Measurements from ENCODE around the gene DBN1. TPM values are rescaled to one million over a fixed set of nuclear protein-coding genes. Genes with fewer than 3 reads are reported as not detected.

The DBN1 gene
- total RNA-seq, 6 experiments from 2014 or later = 346 to 394 (median 358) TPM

DNA sequence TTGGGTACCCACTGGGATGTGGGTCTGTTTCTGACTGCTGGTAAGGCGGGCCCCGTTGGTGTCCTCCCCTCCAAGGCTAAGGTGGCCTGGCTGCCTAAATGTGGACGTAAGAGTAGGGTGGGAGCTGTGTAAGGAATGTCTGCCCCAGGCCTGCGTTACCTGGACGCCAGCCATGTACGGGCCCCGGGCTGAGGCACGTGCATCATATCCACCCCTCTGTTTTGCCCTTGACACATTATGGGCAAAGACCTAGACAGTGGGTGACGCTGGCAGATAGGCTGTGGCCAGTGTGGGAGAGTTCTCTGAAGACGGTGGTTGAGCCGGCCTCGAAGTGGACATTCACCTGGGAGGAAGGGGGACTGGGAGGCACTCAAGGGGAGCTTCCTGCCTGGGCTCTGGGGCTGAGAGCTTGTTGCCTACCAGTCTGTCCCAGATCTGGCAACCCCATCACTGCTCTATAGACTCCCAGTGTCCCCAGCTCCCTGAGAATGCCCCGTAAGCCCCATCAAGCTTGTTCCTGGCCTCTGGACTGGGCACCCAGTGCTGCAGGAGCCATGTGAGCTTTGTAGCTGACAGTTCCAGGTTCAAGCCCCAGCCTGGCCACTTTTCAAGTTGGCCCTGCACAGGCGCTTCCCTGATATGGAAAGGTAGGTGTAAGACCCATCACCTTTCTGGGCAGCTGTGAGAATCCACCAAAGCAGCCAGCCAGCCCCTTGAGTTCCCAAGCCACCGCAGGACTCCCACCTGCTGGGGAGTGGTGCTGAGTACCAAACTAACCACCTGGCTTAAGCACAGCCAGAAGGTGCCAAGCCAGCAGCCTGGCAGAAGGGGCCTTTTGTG lies 30.1 kb downstream of the DBN1 start:
- no peak for DNase-seq
- Mint-ChIP-seq H3K27me3 (ENCODE audit: insufficient read depth) (peaks cover 6% of the 10 kb centered on the region), H3K4me1 (ENCODE audit: low read depth) (peaks cover 20% of the 10 kb centered on the region), H3K36me3 (ENCODE audit: low read depth) (peaks cover 8% of the 10 kb centered on the region), H3K4me3 (no peak overlapping the region), H3K27ac (no peak overlapping the region), H3K9me3 (no peaks in the 10 kb centered on the region)
- TF ChIP-seq CTCF (IDR thresholded peaks at IDR 0.05) = no peak

DNA sequence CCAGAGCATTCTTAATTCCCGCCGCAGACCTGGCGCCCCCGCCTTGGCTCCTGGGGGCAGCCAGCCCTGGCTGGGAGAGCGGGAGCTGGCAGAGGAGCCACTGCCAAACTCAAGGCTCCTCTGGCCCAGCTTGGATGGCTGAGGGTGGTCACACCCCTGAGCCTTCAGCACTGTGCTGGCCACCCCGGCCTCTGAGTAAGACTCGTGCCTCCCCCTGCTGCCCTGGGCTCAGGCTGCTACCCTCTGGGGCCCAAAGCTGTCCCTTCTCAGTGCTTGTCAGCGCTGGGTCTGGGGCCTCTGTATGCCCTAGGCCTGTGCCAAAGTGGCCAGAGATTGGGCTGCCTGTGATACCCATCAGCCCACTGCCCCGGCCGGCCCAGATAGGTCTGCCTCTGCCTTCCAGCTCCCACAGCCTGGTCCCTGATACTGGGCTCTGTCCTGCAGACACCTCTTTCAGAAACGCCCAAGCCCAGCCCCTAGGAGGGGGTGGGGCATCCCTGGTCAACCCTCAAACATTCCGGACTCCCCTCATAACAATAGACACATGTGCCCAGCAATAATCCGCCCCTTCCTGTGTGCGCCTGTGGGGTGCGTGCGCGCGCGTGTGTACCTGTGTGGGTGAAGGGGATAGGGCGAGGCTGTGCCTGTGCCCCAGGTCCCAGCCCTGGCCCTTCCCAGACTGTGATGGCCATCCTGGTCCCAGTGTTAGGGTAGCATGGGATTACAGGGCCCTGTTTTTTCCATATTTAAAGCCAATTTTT lies 31.2 kb downstream of the DBN1 start:
- no peak for TF ChIP-seq CTCF (IDR thresholded peaks at IDR 0.05)
- no peak overlapping the region for H3K4me3 Mint-ChIP-seq
- H3K36me3 Mint-ChIP-seq (ENCODE audit: low read depth) = peaks cover 19% of the 10 kb centered on the region
- no peak for DNase-seq
- no peak overlapping the region for H3K27ac Mint-ChIP-seq
- peaks cover 6% of the 10 kb centered on the region for H3K27me3 Mint-ChIP-seq (ENCODE audit: insufficient read depth)
- no peaks in the 10 kb centered on the region for H3K9me3 Mint-ChIP-seq
- peaks cover 11% of the 10 kb centered on the region for H3K4me1 Mint-ChIP-seq (ENCODE audit: low read depth)

- Mint-ChIP-seq H3K9me3 (no peaks in the 10 kb centered on the region), H3K36me3 (ENCODE audit: low read depth) (peaks cover 19% of the 10 kb centered on the region), H3K27ac (no peak overlapping the region), H3K27me3 (ENCODE audit: insufficient read depth) (peaks cover 6% of the 10 kb centered on the region), H3K4me1 (ENCODE audit: low read depth) (peaks cover 11% of the 10 kb centered on the region), H3K4me3 (no peak overlapping the region)
- DNase-seq = no peak
- no peak for TF ChIP-seq CTCF (IDR thresholded peaks at IDR 0.05)
These were observed 32.2 kb downstream of the DBN1 start for GRCh38 chr5:177440990-177441780.

DNA sequence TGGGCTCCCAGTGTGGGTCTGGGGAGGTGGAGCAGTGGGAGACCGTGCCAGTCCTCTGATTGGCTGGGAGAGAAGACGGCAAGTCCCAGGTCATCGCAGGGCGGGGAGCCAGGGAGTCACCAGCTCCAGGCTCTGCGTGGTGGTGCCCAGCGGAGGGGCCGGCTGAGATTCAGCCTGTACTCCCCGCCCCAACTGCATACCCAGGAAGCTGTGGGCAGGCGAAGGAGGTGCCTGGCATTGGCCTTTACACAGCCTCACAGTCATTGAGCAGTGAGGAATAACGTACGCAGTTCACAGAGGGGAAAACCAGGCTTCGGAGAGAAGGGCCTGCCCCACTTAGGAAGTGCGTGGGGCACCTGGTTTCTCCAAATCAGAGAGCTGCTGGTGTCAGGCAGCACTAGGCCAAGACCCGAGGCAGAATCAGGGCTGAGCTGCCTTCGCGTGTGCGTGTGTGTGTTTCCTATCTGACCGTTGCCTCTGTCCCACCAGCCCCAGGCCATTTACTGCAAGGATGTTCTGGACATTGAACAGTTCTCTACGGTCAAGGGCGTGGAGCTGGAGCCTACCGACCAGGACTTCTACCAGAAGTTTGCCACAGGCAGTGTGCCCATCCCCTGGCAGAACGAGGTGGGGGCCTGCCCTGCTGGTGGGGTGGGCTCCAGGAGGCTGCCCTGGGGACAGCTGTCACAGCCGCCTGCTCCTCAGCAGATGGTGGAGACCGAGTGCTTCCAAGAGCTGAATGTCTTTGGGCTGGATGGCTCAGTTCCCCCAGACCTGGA lies 33.0 kb downstream of the DBN1 start:
- H3K36me3 Mint-ChIP-seq (ENCODE audit: low read depth) = peaks cover 19% of the 10 kb centered on the region
- H3K27me3 Mint-ChIP-seq (ENCODE audit: insufficient read depth) = peaks cover 6% of the 10 kb centered on the region

More for the DNA sequence above, 33.0 kb downstream of the DBN1 start:
- no peak for TF ChIP-seq CTCF (IDR thresholded peaks at IDR 0.05)
- Mint-ChIP-seq H3K4me1 (ENCODE audit: low read depth) (peaks cover 3% of the 10 kb centered on the region), H3K9me3 (no peaks in the 10 kb centered on the region), H3K27ac (no peak overlapping the region), H3K4me3 (no peak overlapping the region)
- no peak for DNase-seq

Data from HFFc6 (cell line).